Caco-2 (cell line): Measurements from ENCODE around the gene PDIA2. TPM values are rescaled to one million over a fixed set of nuclear protein-coding genes. Genes with fewer than 3 reads are reported as not detected.

ENCODE experiments used
- BruUV-seq: library from RNA; stranded (reverse); fragments of 400-500 nt; replicated peaks from 2 replicates; lab custom pipeline; 2021; lab: Mats Ljungman, UMichigan
- CTCF ChIA-PET: fragments of 300-600 bp; sonication (Branson Sonifier 250); formaldehyde crosslinking; loops from one replicate; lab custom pipeline; 2022; ENCODE audit warnings: antibody characterized with exemption; lab: Charles Lee
- POLR2A ChIA-PET: fragments of 300-600 bp; sonication (Branson Sonifier 250); formaldehyde crosslinking; loops from one replicate; lab custom pipeline; 2022; ENCODE audit warnings: antibody characterized with exemption; lab: Charles Lee
- DNase-seq, 2 experiments: peaks; one replicate each; pipeline versions ENCODE4 v3.0.0 to v3.0.0-alpha.2; 2020 to 2022
- H3K27me3 ChIP-seq: replicated peaks from 2 replicates; pipeline ENCODE4 v1.6.0; 2011; ENCODE audit warnings: low read length; ENCODE audit not compliant: control insufficient read depth, insufficient read depth
- H3K36me3 ChIP-seq: 2 replicates; pipeline ENCODE4 v1.5.1; 2011; ENCODE audit warnings: low read length; ENCODE audit not compliant: control insufficient read depth, insufficient read depth
- H3K4me1 ChIP-seq: fragments of 250-450 bp; sonication (Bioruptor Pico); 2 replicates; pipeline ENCODE4 v1.5.1; 2020; ENCODE audit warnings: mild to moderate bottlenecking
- H3K4me3 ChIP-seq: 2 replicates; pipeline ENCODE4 v1.5.1; 2011; ENCODE audit warnings: low read depth, mild to moderate bottlenecking, control low read depth, low read length
- H3K9me3 ChIP-seq: fragments of 250-450 bp; sonication (Bioruptor Pico); 2 replicates; pipeline ENCODE4 v1.5.1; 2020; ENCODE audit warnings: mild to moderate bottlenecking, moderate library complexity
- H3K27ac Mint-ChIP-seq: one replicate; pipeline ENCODE4 v1.8.0; 2022; ENCODE audit warnings: mixed read lengths; ENCODE audit not compliant: unreplicated experiment
- H3K27me3 Mint-ChIP-seq: one replicate; pipeline ENCODE4 v1.8.0; 2022; ENCODE audit warnings: mixed read lengths; ENCODE audit not compliant: insufficient read depth, unreplicated experiment
- H3K36me3 Mint-ChIP-seq: one replicate; pipeline ENCODE4 v1.8.0; 2022; ENCODE audit warnings: mild to moderate bottlenecking, mixed read lengths; ENCODE audit not compliant: insufficient read depth, unreplicated experiment
- H3K4me1 Mint-ChIP-seq: one replicate; pipeline ENCODE4 v1.8.0; 2022; ENCODE audit warnings: low read depth, mixed read lengths; ENCODE audit not compliant: unreplicated experiment
- H3K4me3 Mint-ChIP-seq: one replicate; pipeline ENCODE4 v1.8.0; 2022; ENCODE audit warnings: mild to moderate bottlenecking, moderate library complexity, mixed read lengths; ENCODE audit not compliant: unreplicated experiment
- H3K9me3 Mint-ChIP-seq: one replicate; pipeline ENCODE4 v1.8.0; 2022; ENCODE audit warnings: mixed read lengths; ENCODE audit not compliant: unreplicated experiment
- CTCF ChIP-seq, 2 experiments: fragments of 200-600 bp in 1 of 2; IDR thresholded peaks; 1 replicate in 1 of 2; 2 replicates in 1 of 2; pipeline versions ENCODE4 v1.5.1 to v1.8.0; 2011 to 2022; ENCODE audit warnings: antibody characterized with exemption in 1 of 2, control low read depth in 1 of 2, inconsistent platforms in 1 of 2, low read depth in 1 of 2, low read length in 1 of 2, mild to moderate bottlenecking in 1 of 2, moderate library complexity in 1 of 2; ENCODE audit not compliant: insufficient read depth in 1 of 2, severe bottlenecking in 1 of 2, unreplicated experiment in 1 of 2
- intact Hi-C: fragments of 100-400 bp; cut with micrococcal nuclease; formaldehyde crosslinking; loops from one replicate; pipeline ENCODE4 v1.10.0; 2022; ENCODE audit not compliant: unreplicated experiment
- total RNA-seq: library from RNA; stranded (reverse); gene quantifications from 2 replicates; pipeline ENCODE4 v1.2.3, GENCODE V29; 2022

The PDIA2 gene
- total RNA-seq, 1 experiment from 2014 or later, result 0.41 TPM

DNA sequence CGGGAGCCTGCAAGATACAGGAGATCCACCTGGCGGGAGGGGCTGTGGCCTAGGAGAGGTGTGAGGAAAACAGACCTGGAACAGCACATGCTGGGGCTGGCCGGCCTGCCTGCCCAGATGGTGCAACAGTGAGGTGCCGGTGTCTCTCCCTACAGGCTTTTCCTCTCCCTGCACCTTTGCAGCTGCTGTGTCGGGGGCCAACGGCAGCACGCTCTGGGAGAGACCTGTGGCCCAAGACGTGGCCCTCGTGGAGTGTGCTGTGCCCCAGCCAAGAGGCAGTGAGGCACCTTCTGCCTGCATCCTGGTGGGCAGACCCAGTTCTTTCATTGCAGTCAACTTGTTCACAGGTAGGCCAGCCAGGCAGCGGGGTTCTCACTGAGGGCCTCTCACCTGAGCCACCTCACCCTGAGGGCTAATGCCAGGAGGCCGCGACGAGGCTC is 23.1 kb upstream of the PDIA2 start:
- Histone ChIP-seq H3K36me3 (no peaks in the 10 kb centered on the region; the same call in 1 of the 2 replicates), H3K9me3 (no peaks in the 10 kb centered on the region), H3K4me3 (no peak overlapping the region), H3K4me1 (no peaks in the 10 kb centered on the region), H3K27me3 (no peaks in the 10 kb centered on the region)
- DNase-seq, result no peak
- Mint-ChIP-seq H3K4me3 (no peak overlapping the region), H3K27me3 (no peaks in the 10 kb centered on the region), H3K36me3 (peaks cover 21% of the 10 kb centered on the region), H3K27ac (no peak overlapping the region), H3K9me3 (no peaks in the 10 kb centered on the region), H3K4me1 (no peaks in the 10 kb centered on the region)
- intact Hi-C loops, result no loop called here
- BruUV-seq, result no TSS peak
- ChIA-PET CTCF (no interaction called here), POLR2A (no interaction called here)
- TF ChIP-seq CTCF (IDR thresholded peaks at IDR 0.05; ENCODE audit: insufficient read depth in 1 of 2, low read depth in 1 of 2, low read length in 1 of 2, severe bottlenecking in 1 of 2, unreplicated experiment in 1 of 2), result no peak

DNA sequence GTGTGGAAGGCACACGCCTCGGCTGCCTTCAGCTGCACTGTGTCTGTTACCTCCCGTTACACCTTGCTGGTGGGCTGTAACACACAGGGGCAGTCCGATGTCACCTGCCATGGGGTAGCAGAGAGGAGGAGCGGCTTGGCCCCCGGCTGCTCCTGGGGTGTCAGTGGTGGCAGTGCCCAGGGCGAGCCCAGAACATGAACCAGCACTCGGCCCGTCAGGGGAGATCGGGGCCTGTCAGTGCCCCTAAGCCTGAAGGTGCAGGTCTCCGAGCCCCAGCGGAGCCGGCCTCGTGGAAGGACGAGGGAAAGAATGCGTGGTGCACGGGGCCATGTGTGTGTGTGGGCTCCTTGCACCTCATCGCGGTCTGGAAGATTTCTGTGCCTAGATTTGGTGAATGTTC is 22.6 kb upstream of the PDIA2 start:
- Mint-ChIP-seq H3K27me3 (no peaks in the 10 kb centered on the region), H3K4me3 (no peak overlapping the region), H3K36me3 (peaks cover 21% of the 10 kb centered on the region), H3K27ac (no peak overlapping the region), H3K9me3 (no peaks in the 10 kb centered on the region), H3K4me1 (no peaks in the 10 kb centered on the region)
- no peaks in the 10 kb centered on the region for H3K36me3 ChIP-seq
- H3K9me3 ChIP-seq, result no peaks in the 10 kb centered on the region
- TF ChIP-seq CTCF (IDR thresholded peaks at IDR 0.05; ENCODE audit: insufficient read depth in 1 of 2, low read depth in 1 of 2, low read length in 1 of 2, severe bottlenecking in 1 of 2, unreplicated experiment in 1 of 2), result no peak
- ChIA-PET CTCF (no interaction called here), POLR2A (no interaction called here)
- intact Hi-C loops, result no loop called here
- no peak overlapping the region for H3K4me3 ChIP-seq
- H3K27me3 ChIP-seq, result no peaks in the 10 kb centered on the region
- BruUV-seq, result no TSS peak
- H3K4me1 ChIP-seq, result no peaks in the 10 kb centered on the region
- DNase-seq, result no peak

DNA sequence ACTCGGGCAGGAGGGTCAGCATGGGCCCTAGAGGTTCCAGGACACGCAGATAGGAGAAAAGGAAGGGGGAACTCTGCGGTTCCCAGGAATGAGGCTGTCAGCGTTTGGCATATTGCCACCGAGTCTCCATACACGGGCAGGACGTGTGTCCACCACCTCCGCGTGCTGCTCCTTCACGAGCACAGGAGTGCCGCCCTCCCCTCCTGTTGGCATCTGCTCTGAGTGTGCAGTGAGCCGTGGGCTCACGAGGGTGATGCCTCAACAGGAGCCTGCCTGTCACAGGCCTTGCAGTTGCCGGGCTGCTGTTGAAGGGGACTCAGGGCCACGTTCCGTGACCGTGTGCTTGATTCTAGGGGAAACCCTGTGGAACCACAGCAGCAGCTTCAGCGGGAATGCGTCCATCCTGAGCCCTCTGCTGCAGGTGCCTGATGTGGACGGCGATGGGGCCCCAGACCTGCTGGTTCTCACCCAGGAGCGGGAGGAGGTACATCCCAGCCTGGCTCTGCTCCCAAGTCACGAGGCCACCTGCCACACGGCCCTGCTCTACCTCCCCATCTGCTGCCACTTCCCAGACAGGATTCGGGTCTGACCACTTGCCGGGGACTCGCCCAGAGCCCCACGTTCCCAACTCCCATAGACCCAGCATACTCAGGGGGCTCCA is 21.8 kb upstream of the PDIA2 start:
- ChIA-PET CTCF (no interaction called here), POLR2A (no interaction called here)
- no peaks in the 10 kb centered on the region for H3K9me3 Mint-ChIP-seq
- Histone ChIP-seq H3K4me1 (no peaks in the 10 kb centered on the region), H3K36me3 (no peaks in the 10 kb centered on the region), H3K9me3 (no peaks in the 10 kb centered on the region), H3K27me3 (no peaks in the 10 kb centered on the region), H3K4me3 (no peak overlapping the region)
- DNase-seq, result no peak
- H3K4me1 Mint-ChIP-seq, result no peaks in the 10 kb centered on the region
- H3K4me3 Mint-ChIP-seq, result no peak overlapping the region
- BruUV-seq, result no TSS peak
- intact Hi-C loops, result no loop called here
- H3K27me3 Mint-ChIP-seq, result no peaks in the 10 kb centered on the region
- H3K27ac Mint-ChIP-seq, result no peak overlapping the region
- TF ChIP-seq CTCF (IDR thresholded peaks at IDR 0.05; ENCODE audit: insufficient read depth in 1 of 2, low read depth in 1 of 2, low read length in 1 of 2, severe bottlenecking in 1 of 2, unreplicated experiment in 1 of 2), result no peak
- H3K36me3 Mint-ChIP-seq, result peaks cover 14% of the 10 kb centered on the region
